Common myeloid progenitor, CD34-positive (primary cell): ENCODE data around the gene ZNF423.

Experiments used
- CTCF ChIA-PET: fragments of 350-600 bp; sonication (Branson Sonifier 250); formaldehyde crosslinking; loops from one replicate; lab custom pipeline; 2021; ENCODE audit warnings: antibody characterized with exemption; lab: Charles Lee
- POLR2A ChIA-PET: fragments of 350-600 bp; sonication (Branson Sonifier 250); formaldehyde crosslinking; loops from one replicate; lab custom pipeline; 2021; ENCODE audit warnings: antibody characterized with exemption; lab: Charles Lee
- DNase-seq, 3 donors: peaks; one replicate each; pipeline versions ENCODE4 v3.0.0 to v3.0.0-alpha.2; 2013
- H3K27ac ChIP-seq, 2 experiments: 1 replicate in 1 of 2; 2 replicates in 1 of 2; pipeline ENCODE4 v1.7.0; 2013; ENCODE audit warnings: inconsistent platforms in 2 of 2, low read length in 2 of 2, mild to moderate bottlenecking in 2 of 2, low read depth in 1 of 2, moderate library complexity in 1 of 2; ENCODE audit not compliant: severe bottlenecking in 2 of 2, insufficient read depth in 1 of 2, poor library complexity in 1 of 2
- H3K27me3 ChIP-seq, 5 experiments: replicated peaks in 2 of 5; 1 replicate in 3 of 5; 2 replicates in 2 of 5; pipeline versions ENCODE4 v1.6.1 to v1.7.0; 2013; ENCODE audit warnings: low read length in 4 of 5, mild to moderate bottlenecking in 2 of 5, moderate library complexity in 2 of 5, inconsistent platforms in 1 of 5; ENCODE audit not compliant: insufficient read depth in 5 of 5, control insufficient read depth in 4 of 5
- H3K36me3 ChIP-seq, 4 experiments: 1 replicate in 2 of 4; 2 replicates in 2 of 4; pipeline versions ENCODE4 v1.6.1 to v1.7.0; 2013; ENCODE audit warnings: low read length in 3 of 4, control low read depth in 1 of 4, mild to moderate bottlenecking in 1 of 4; ENCODE audit not compliant: control insufficient read depth in 4 of 4, insufficient read depth in 4 of 4
- H3K4me1 ChIP-seq, 4 experiments: 1 replicate in 3 of 4; 2 replicates in 1 of 4; pipeline versions ENCODE4 v1.6.1 to v1.7.1; 2013; ENCODE audit warnings: low read length in 3 of 4, mild to moderate bottlenecking in 3 of 4, control low read depth in 1 of 4, inconsistent platforms in 1 of 4, moderate library complexity in 1 of 4; ENCODE audit not compliant: control insufficient read depth in 4 of 4, insufficient read depth in 4 of 4; ENCODE audit errors: control extremely low read depth in 1 of 4
- H3K4me3 ChIP-seq, 7 experiments: 1 replicate in 4 of 7; 2 replicates in 3 of 7; pipeline versions ENCODE4 v1.5.1 to v1.7.0; 2013; ENCODE audit warnings: mild to moderate bottlenecking in 7 of 7, low read length in 6 of 7, moderate library complexity in 6 of 7, inconsistent platforms in 2 of 7, low read depth in 2 of 7, control low read depth in 1 of 7; ENCODE audit not compliant: insufficient read depth in 4 of 7, control insufficient read depth in 1 of 7; ENCODE audit errors: extremely low read depth in 1 of 7
- H3K9me3 ChIP-seq, 5 experiments: 1 replicate in 4 of 5; 2 replicates in 1 of 5; pipeline versions ENCODE4 v1.6.1 to v1.7.1; 2013; ENCODE audit warnings: low read length in 4 of 5, mild to moderate bottlenecking in 2 of 5, inconsistent platforms in 1 of 5, low read depth in 1 of 5, moderate library complexity in 1 of 5; ENCODE audit not compliant: control insufficient read depth in 4 of 5, insufficient read depth in 2 of 5; ENCODE audit errors: control extremely low read depth in 1 of 5
- WGBS: methylation state at CpG from one replicate; pipeline ENCODE4 v1.1.5; 2013; ENCODE audit not compliant: insufficient coverage; 5-methylcytosine and 5-hydroxymethylcytosine counted together

ZNF423 gene

GRCh38 chr16:49860593-49860992 lies 4.7 kb upstream of the ZNF423 start:
- Histone ChIP-seq H3K27ac (no peak overlapping the region), H3K4me1 (peaks cover 0 to 30% (median 26%) of the 10 kb centered on the region in 4 experiments), H3K36me3 (no peaks in the 10 kb centered on the region), H3K9me3 (peaks cover 0 to 3% (median 0%) of the 10 kb centered on the region in 5 experiments), H3K27me3 (peaks cover 0 to 32% (median 17%) of the 10 kb centered on the region in 5 experiments), H3K4me3 (no peak overlapping the region)
- ChIA-PET POLR2A (no interaction called here), CTCF (interaction anchor here (1.9 kb wide), 1 partner anchor 11 kb away, joined by 4 read pairs; no protein-coding TSS in a partner anchor)
- 86% methylated on average over 1 of the region's 2 CpGs for WGBS
- no peak for DNase-seq

GRCh38 chr16:49859125-49859811 lies 3.4 kb upstream of the ZNF423 start:
- 5% methylated on average over 29 of the region's 30 CpGs for WGBS
- POLR2A ChIA-PET: no interaction called here
- CTCF ChIA-PET: interaction anchor here (0.8 to 4.1 kb wide), 9 partner anchors 9 to 159 kb away, joined by 3 to 25 read pairs (median 4); no protein-coding TSS in a partner anchor

GRCh38 chr16:49858200-49859124 lies 2.5 kb upstream of the ZNF423 start:
- H3K4me1 ChIP-seq: peaks cover 0 to 37% (median 33%) of the 10 kb centered on the region in 4 experiments
- peak overlapping the region in 6 of 7 experiments; percentile 43 to 75 (median 54) for H3K4me3 ChIP-seq
- ChIA-PET CTCF (interaction anchor here (0.6 to 4.1 kb wide), 22 partner anchors 8 to 447 kb away, joined by 3 to 25 read pairs (median 4); no protein-coding TSS in a partner anchor), POLR2A (interaction anchor here (1.0 to 1.1 kb wide), 2 partner anchors 18 to 63 kb away, joined by 3 to 5 read pairs; no protein-coding TSS in a partner anchor)
- no peak overlapping the region for H3K27ac ChIP-seq
- under 1% methylated on average over 58 of the region's 90 CpGs for WGBS
- DNase-seq: peak in 2 of 3 donors; percentile 49 to 63
- peaks cover 0 to 3% (median 0%) of the 10 kb centered on the region in 5 experiments for H3K9me3 ChIP-seq
- H3K36me3 ChIP-seq: no peaks in the 10 kb centered on the region
- H3K27me3 ChIP-seq: peaks cover 0 to 40% (median 17%) of the 10 kb centered on the region in 5 experiments

More at GRCh38 chr16:49859125-49859811, 3.4 kb upstream of the ZNF423 start:
- no peak overlapping the region for H3K27ac ChIP-seq
- H3K9me3 ChIP-seq: peaks cover 0 to 3% (median 0%) of the 10 kb centered on the region in 5 experiments
- H3K36me3 ChIP-seq: no peaks in the 10 kb centered on the region
- peak overlapping the region in 5 of 7 experiments; percentile 43 to 75 (median 57) for H3K4me3 ChIP-seq
- peak in 1 of 3 donors; percentile 24 for DNase-seq
- peaks cover 0 to 35% (median 17%) of the 10 kb centered on the region in 5 experiments for H3K27me3 ChIP-seq
- H3K4me1 ChIP-seq: peaks cover 0 to 37% (median 32%) of the 10 kb centered on the region in 4 experiments

- Histone ChIP-seq H3K4me1 (peaks cover 0 to 37% (median 33%) of the 10 kb centered on the region in 4 experiments), H3K9me3 (peaks cover 0 to 3% (median 0%) of the 10 kb centered on the region in 5 experiments), H3K27ac (no peak overlapping the region), H3K36me3 (no peaks in the 10 kb centered on the region), H3K4me3 (peak overlapping the region in 6 of 7 experiments; percentile 43 to 75 (median 60)), H3K27me3 (peaks cover 0 to 40% (median 17%) of the 10 kb centered on the region in 5 experiments)
- peak; percentile 81 to 86 (median 86) for DNase-seq
- 0% methylated on average over 34 of the region's 52 CpGs for WGBS
- CTCF ChIA-PET: interaction anchor here (0.6 to 4.1 kb wide), 28 partner anchors 9 to 446 kb away, joined by 3 to 25 read pairs (median 4); no protein-coding TSS in a partner anchor
- POLR2A ChIA-PET: interaction anchor here (1.0 to 1.1 kb wide), 2 partner anchors 19 to 64 kb away, joined by 3 to 5 read pairs; no protein-coding TSS in a partner anchor
Measured at GRCh38 chr16:49857423-49858181, 1.7 kb upstream of the ZNF423 start.

GRCh38 chr16:49856672-49857330 lies 889 bp upstream of the ZNF423 start:
- 0% methylated on average over 55 of the region's 86 CpGs for WGBS
- Histone ChIP-seq H3K36me3 (no peaks in the 10 kb centered on the region), H3K4me1 (peaks cover 0 to 37% (median 33%) of the 10 kb centered on the region in 4 experiments), H3K27ac (no peak overlapping the region), H3K4me3 (peak overlapping the region; percentile 50 to 75 (median 54)), H3K27me3 (peaks cover 0 to 40% (median 17%) of the 10 kb centered on the region in 5 experiments), H3K9me3 (peaks cover 0 to 3% (median 0%) of the 10 kb centered on the region in 5 experiments)
- peak; percentile 44 to 74 (median 61) for DNase-seq
- ChIA-PET CTCF (interaction anchor here (0.7 to 4.1 kb wide), 21 partner anchors 10 to 417 kb away, joined by 3 to 25 read pairs (median 4); no protein-coding TSS in a partner anchor), POLR2A (interaction anchor here (1.0 kb wide), 1 partner anchor 65 kb away, joined by 3 read pairs; no protein-coding TSS in a partner anchor)
